LNCaP clone FGC (cell line): ENCODE measurements around the gene GALNT12.

Experiments
- DNase-seq: peaks from one replicate; pipeline ENCODE4 v3.0.0-alpha.2; 2011; ENCODE audit warnings: low read depth
- H3K4me3 ChIP-seq: 2 replicates; pipeline ENCODE4 v1.5.1; 2011; ENCODE audit warnings: mild to moderate bottlenecking, low read depth, low read length, control low read depth
- TF ChIP-seq, protein P1 (sequence below): IDR thresholded peaks from 2 replicates; pipeline ENCODE4 v1.5.1; 2012; ENCODE audit warnings: mild to moderate bottlenecking; ENCODE audit not compliant: control insufficient read depth, insufficient read depth; ENCODE audit errors: extremely low read depth

The GALNT12 gene

DNA sequence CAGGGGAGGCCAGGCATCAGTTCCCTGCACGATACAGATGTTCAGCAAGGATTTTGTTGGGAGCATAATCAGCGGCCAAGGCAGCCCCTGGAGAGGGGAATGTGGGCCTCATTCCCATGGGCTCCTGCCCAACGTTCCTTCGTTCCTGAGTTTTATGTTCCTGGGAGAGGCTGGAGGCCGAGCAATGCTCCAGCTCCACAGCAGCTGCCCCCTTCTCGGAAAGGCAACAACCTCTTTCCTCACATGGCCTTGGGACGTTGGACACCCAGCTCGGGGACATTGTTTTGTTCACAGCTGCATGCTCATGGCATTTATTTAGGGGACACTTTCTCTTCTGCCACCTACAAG is 72.5 kb downstream of the GALNT12 start:
- DNase-seq, result no peak
- no peak overlapping the region for H3K4me3 ChIP-seq
- TF ChIP-seq, protein P1, sequence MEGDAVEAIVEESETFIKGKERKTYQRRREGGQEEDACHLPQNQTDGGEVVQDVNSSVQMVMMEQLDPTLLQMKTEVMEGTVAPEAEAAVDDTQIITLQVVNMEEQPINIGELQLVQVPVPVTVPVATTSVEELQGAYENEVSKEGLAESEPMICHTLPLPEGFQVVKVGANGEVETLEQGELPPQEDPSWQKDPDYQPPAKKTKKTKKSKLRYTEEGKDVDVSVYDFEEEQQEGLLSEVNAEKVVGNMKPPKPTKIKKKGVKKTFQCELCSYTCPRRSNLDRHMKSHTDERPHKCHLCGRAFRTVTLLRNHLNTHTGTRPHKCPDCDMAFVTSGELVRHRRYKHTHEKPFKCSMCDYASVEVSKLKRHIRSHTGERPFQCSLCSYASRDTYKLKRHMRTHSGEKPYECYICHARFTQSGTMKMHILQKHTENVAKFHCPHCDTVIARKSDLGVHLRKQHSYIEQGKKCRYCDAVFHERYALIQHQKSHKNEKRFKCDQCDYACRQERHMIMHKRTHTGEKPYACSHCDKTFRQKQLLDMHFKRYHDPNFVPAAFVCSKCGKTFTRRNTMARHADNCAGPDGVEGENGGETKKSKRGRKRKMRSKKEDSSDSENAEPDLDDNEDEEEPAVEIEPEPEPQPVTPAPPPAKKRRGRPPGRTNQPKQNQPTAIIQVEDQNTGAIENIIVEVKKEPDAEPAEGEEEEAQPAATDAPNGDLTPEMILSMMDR, result no peak

DNA sequence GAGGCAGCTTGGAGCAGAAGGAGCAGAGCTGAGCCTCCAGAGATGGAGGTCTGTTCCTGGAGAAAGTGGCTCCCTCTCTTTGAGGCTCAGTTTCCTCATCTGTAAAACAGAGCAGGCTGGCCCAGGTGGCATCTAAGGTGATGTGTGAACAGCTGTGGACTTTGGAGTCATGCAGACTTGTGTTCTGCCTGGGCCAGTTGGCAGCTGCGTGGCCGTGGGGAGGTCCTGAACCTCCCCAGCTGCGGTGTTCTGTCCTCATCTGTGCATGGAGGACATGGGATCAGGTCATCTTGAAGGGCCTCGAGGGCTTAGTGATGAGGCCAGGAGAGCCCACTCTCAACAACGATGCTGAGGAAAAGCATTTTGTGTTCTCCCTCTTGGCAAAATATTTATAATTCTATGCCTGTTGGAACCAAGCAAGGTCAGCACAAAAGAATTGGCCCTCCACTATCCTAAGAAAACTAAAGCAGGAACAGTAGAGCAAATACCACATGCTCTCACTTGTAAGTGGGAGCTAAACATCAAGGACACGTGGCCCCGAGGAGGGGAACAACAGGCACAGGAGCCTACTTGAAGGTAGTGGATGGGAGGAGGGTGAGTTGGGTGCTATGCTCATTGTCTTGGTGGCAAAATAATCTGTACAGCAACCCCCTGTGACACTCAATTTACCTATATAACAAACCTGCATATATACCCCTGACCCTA is 73.0 kb downstream of the GALNT12 start:
- no peak for DNase-seq
- TF ChIP-seq, protein P1, result no peak
- no peak overlapping the region for H3K4me3 ChIP-seq

DNA sequence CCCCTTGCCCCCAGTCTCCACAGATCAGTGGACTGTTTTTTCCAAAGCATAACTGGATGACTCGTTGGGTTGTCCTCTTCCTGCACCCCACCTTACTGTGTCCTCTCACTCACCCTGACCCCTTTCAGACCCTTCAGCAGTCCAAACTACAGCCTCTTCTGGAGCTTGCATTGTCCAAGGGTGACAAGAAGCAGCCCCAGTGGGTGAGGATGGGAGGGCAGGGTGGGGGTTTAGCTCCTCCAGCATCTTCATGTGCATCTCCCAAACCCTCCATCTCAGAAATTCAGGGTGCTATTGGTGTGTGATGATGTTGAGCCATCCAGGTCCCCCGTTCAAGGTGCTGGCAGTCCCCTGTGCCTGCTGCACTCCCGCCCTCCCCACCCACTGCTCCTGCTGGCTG is 73.9 kb downstream of the GALNT12 start:
- DNase-seq, result no peak
- TF ChIP-seq, protein P1, result no peak
- H3K4me3 ChIP-seq, result no peak overlapping the region

DNA sequence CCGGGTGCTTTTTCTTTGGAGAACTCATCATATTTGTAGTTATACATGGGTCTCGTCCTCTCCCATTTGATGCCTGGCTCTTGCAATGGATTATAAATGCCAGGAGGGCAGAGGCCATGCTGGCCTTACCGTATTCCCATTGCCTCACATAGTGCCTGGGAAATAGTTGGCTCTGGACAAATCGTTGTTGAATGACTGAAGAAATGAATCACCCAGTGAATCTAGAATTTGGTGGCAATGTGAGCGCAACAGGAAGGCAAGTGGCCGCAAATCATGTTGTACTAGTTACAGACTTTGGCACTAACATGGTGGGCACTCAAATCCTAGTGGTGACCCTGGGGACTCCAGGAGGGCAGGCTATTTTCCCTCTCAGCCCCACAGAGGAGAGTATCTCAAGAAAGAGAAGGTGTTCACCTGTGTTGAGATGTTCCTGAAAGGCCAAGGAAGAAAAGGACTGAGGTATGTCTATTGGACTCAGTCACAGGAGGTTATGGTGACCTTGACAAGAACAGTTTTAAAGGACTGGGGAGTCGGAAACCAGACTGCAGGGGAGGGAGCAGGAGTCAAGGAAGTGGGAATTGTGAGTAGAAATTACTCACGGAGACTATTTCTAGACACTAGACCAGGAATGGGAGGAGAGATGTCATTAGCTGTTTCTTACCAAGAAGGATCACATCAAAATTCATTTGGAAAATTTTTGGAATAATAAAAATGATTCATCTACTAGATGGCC is 74.5 kb downstream of the GALNT12 start:
- no peak overlapping the region for H3K4me3 ChIP-seq
- TF ChIP-seq, protein P1, result no peak
- no peak for DNase-seq

DNA sequence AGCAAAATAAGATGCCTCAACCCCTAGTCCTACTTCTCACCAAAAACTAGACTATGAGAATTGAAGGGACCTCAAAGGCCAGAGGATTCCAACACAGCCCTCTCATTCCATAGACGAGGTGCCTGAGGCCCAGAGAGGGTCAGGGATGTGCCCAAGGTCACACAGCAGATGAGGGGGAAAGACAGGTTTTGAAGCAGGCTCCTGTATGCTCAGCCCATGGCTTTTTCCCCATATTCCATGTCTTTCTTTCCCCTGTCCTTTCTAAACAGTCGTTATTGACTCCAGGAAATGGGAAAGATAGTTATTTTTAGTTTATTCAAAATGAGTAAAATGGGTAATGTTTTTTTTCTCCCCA is 75.1 kb downstream of the GALNT12 start:
- TF ChIP-seq, protein P1, result no peak
- no peak overlapping the region for H3K4me3 ChIP-seq
- no peak for DNase-seq

DNA sequence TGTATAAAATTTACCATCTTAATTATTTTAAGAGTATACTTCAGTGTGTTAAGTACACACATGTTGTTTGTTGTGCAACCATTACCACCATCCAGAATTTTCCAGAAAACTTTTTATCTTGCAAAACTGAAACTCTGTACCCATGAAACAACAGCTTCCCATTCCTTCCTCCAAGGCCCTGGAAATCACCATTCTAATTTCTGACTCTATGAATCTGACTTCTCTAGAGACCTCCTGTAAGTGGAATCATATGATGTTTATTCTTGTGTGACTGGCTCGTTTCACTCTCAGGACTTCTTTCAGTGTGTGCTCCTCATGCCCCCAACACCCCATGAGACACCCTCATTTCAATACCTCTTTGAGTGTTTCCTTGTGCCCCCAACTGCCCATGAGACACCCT is 75.8 kb downstream of the GALNT12 start:
- H3K4me3 ChIP-seq, result no peak overlapping the region
- DNase-seq, result no peak
- TF ChIP-seq, protein P1, result no peak
